Stimulated activated CD8-positive, alpha-beta memory T cell treated with anti-CD3 and anti-CD28 coated beads, Interleukin-4, amount 100 ng/mL, for 1 hour (primary cell): ENCODE measurements around the gene G6PC2.
"Not testable (repeated sequence)": the region's sequence is repeated elsewhere in the genome, so short reads cannot be mapped to it uniquely, and the experiment has no call there.

Experiments
- DNase-seq, 2 donors: peaks; one replicate each; pipeline ENCODE4 v3.0.0-alpha.2; 2020; ENCODE audit warnings: low read depth in 2 of 2, low spot score in 1 of 2

G6PC2 gene

GRCh38 chr2:168901003-168901402, at the start of gene G6PC2:
G6PC2 (plus strand) TSS chr2:168901291; CDS start chr2:168901332, 41 bp downstream.
- DNase-seq: no peak

GRCh38 chr2:168851674-168852320, 49.3 kb upstream of the G6PC2 start:
- DNase-seq: no peak

GRCh38 chr2:168852481-168852880, 48.6 kb upstream of the G6PC2 start:
- DNase-seq: no peak

GRCh38 chr2:168853471-168853870, 47.6 kb upstream of the G6PC2 start:
- DNase-seq: no peak

- DNase-seq: no peak
Observed at GRCh38 chr2:168854651-168855050, 46.4 kb upstream of the G6PC2 start.

- no peak for DNase-seq
Observed at GRCh38 chr2:168855601-168856000, 45.5 kb upstream of the G6PC2 start.

- DNase-seq: no peak
Observed at GRCh38 chr2:168858146-168858545, 42.9 kb upstream of the G6PC2 start.

GRCh38 chr2:168867164-168867563, 33.9 kb upstream of the G6PC2 start:
- not testable (repeated sequence) for DNase-seq

GRCh38 chr2:168870369-168870768, 30.7 kb upstream of the G6PC2 start:
- not testable (repeated sequence) for DNase-seq

- DNase-seq: not testable (repeated sequence)
Observed at GRCh38 chr2:168870824-168871223, 30.3 kb upstream of the G6PC2 start.

- no peak for DNase-seq
Observed at GRCh38 chr2:168874368-168875054, 26.6 kb upstream of the G6PC2 start.

GRCh38 chr2:168882163-168882562, 18.9 kb upstream of the G6PC2 start:
- DNase-seq: not testable (repeated sequence)

- DNase-seq: no peak
Observed at GRCh38 chr2:168884975-168885374, 16.1 kb upstream of the G6PC2 start.

- DNase-seq: no peak
Observed at GRCh38 chr2:168889635-168890005, 11.5 kb upstream of the G6PC2 start.

GRCh38 chr2:168890006-168890782, 10.9 kb upstream of the G6PC2 start, which contains the start of gene SPC25:
SPC25 (minus strand) TSS chr2:168890430; CDS start chr2:168889519, 911 bp downstream.
- DNase-seq: peak; percentile 46 to 72

GRCh38 chr2:168892327-168892726, 8.8 kb upstream of the G6PC2 start:
- no peak for DNase-seq

GRCh38 chr2:168894101-168894500, 7.0 kb upstream of the G6PC2 start:
- DNase-seq: no peak

- no peak for DNase-seq
Observed at GRCh38 chr2:168894720-168895119, 6.4 kb upstream of the G6PC2 start.

GRCh38 chr2:168895771-168896170, 5.3 kb upstream of the G6PC2 start:
- no peak for DNase-seq

GRCh38 chr2:168896783-168897182, 4.3 kb upstream of the G6PC2 start:
- no peak for DNase-seq

GRCh38 chr2:168897449-168897848, 3.6 kb upstream of the G6PC2 start:
- no peak for DNase-seq

- DNase-seq: no peak
Observed at GRCh38 chr2:168903888-168904287, 2.8 kb downstream of the G6PC2 start.
